ENCODE data around the gene COL1A1.
A peak's percentile ranks its signal among the peaks of the same experiment; 100 is the strongest.

The COL1A1 gene

GRCh38 chr17:50201276-50201854 lies at the start of gene COL1A1:
Gene COL1A1 (minus strand): TSS chr17:50201631. CDS start chr17:50201513, 118 bp downstream.
- peaks cover 26% of the 10 kb centered on the region for H3K36me3 Mint-ChIP-seq (ENCODE audit: low read depth)
- H3K27me3 Mint-ChIP-seq (ENCODE audit: low read depth, poor library complexity): peaks cover 29% of the 10 kb centered on the region
- peaks cover 68% of the 10 kb centered on the region for H3K4me1 Mint-ChIP-seq
- no peaks in the 10 kb centered on the region for H3K9me3 Mint-ChIP-seq
- peak; percentile 45 for DNase-seq
- TF ChIP-seq CTCF (IDR thresholded peaks at IDR 0.05): no peak
- peak within 1 kb of the TSS; percentile 44 for H3K27ac Mint-ChIP-seq
- peak within 1 kb of the TSS; percentile 92 for H3K4me3 Mint-ChIP-seq

GRCh38 chr17:50248255-50248654 lies 46.8 kb upstream of the COL1A1 start:
- Mint-ChIP-seq H3K9me3 (peaks cover 54% of the 10 kb centered on the region), H3K27ac (no peak overlapping the region), H3K27me3 (ENCODE audit: low read depth, poor library complexity) (peaks cover 9% of the 10 kb centered on the region), H3K4me3 (no peak overlapping the region), H3K4me1 (no peaks in the 10 kb centered on the region), H3K36me3 (ENCODE audit: low read depth) (peaks cover 7% of the 10 kb centered on the region)
- no peak for TF ChIP-seq CTCF (IDR thresholded peaks at IDR 0.05)
- no peak for DNase-seq

- Mint-ChIP-seq H3K27me3 (ENCODE audit: low read depth, poor library complexity) (peaks cover 7% of the 10 kb centered on the region), H3K27ac (no peak overlapping the region), H3K9me3 (peaks cover 44% of the 10 kb centered on the region), H3K4me3 (no peak overlapping the region), H3K36me3 (ENCODE audit: low read depth) (no peaks in the 10 kb centered on the region), H3K4me1 (no peaks in the 10 kb centered on the region)
- no peak for TF ChIP-seq CTCF (IDR thresholded peaks at IDR 0.05)
- DNase-seq: no peak
These were observed 43.3 kb upstream of the COL1A1 start for GRCh38 chr17:50244771-50245170.

- H3K4me3 Mint-ChIP-seq: no peak overlapping the region
- no peak for DNase-seq
These were observed 40.0 kb upstream of the COL1A1 start for GRCh38 chr17:50241431-50241830.

GRCh38 chr17:50240851-50241250 lies 39.4 kb upstream of the COL1A1 start:
- H3K4me1 Mint-ChIP-seq: no peaks in the 10 kb centered on the region
- H3K27ac Mint-ChIP-seq: no peak overlapping the region
- peaks cover 4% of the 10 kb centered on the region for H3K27me3 Mint-ChIP-seq (ENCODE audit: low read depth, poor library complexity)

More at GRCh38 chr17:50241431-50241830, 40.0 kb upstream of the COL1A1 start:
- no peak for TF ChIP-seq CTCF (IDR thresholded peaks at IDR 0.05)
- Mint-ChIP-seq H3K4me1 (no peaks in the 10 kb centered on the region), H3K36me3 (ENCODE audit: low read depth) (no peaks in the 10 kb centered on the region), H3K9me3 (peaks cover 10% of the 10 kb centered on the region), H3K27ac (no peak overlapping the region), H3K27me3 (ENCODE audit: low read depth, poor library complexity) (peaks cover 8% of the 10 kb centered on the region)

More at GRCh38 chr17:50240851-50241250, 39.4 kb upstream of the COL1A1 start:
- H3K4me3 Mint-ChIP-seq: no peak overlapping the region
- TF ChIP-seq CTCF (IDR thresholded peaks at IDR 0.05): no peak
- no peak for DNase-seq
- no peaks in the 10 kb centered on the region for H3K36me3 Mint-ChIP-seq (ENCODE audit: low read depth)
- H3K9me3 Mint-ChIP-seq: peaks cover 10% of the 10 kb centered on the region
